H1 (cell line): ENCODE results near the gene NID1. TPM values are rescaled to one million over a fixed set of nuclear protein-coding genes. Genes with fewer than 3 reads are reported as not detected.

Experiments
- CTCF ChIA-PET: fragments of 300-600 bp; sonication (Branson Sonifier 250); formaldehyde crosslinking; loops from one replicate; lab custom pipeline; 2021; ENCODE audit not compliant: partially characterized antibody; lab: Charles Lee
- POLR2A ChIA-PET: fragments of 300-600 bp; sonication (Branson Sonifier 250); formaldehyde crosslinking; loops from one replicate; lab custom pipeline; 2021; ENCODE audit warnings: inconsistent platforms; ENCODE audit not compliant: partially characterized antibody; lab: Charles Lee
- DNase-seq, 2 experiments: peaks; one replicate each; pipeline versions ENCODE4 v3.0.0 to v3.0.0-alpha.2; 2010 to 2022; ENCODE audit warnings: low spot score in 2 of 2, low read depth in 1 of 2, mixed read lengths in 1 of 2
- FAIRE-seq: peaks from 2 replicates; lab custom pipeline; 2011; peaks lifted over from hg19 to GRCh38; lab: Jason Lieb, UNC
- H2AFZ ChIP-seq: 2 replicates; pipeline ENCODE4 v1.8.1; 2012; ENCODE audit warnings: low read length, inconsistent platforms
- H2AK5ac ChIP-seq: 2 replicates; pipeline ENCODE4 v1.6.1; 2013; ENCODE audit warnings: low read depth, low read length
- H2BK120ac ChIP-seq: replicated peaks from 2 replicates; pipeline ENCODE3; 2013; ENCODE audit warnings: low read depth, low read length, inconsistent platforms
- H2BK12ac ChIP-seq: 2 replicates; pipeline ENCODE4 v1.6.1; 2013; ENCODE audit warnings: low read depth, low read length
- H2BK15ac ChIP-seq: 2 replicates; pipeline ENCODE4 v1.6.1; 2013; ENCODE audit warnings: low read length
- H2BK20ac ChIP-seq: 2 replicates; pipeline ENCODE4 v1.6.1; 2013; ENCODE audit warnings: low read length
- H2BK5ac ChIP-seq: 2 replicates; pipeline ENCODE4 v1.6.1; 2013; ENCODE audit warnings: low read depth, low read length
- H3K14ac ChIP-seq: 2 replicates; pipeline ENCODE4 v1.6.1; 2013; ENCODE audit warnings: inconsistent platforms; ENCODE audit not compliant: insufficient read length
- H3K18ac ChIP-seq: 2 replicates; pipeline ENCODE4 v1.6.1; 2013; ENCODE audit warnings: low read length; ENCODE audit errors: extremely low read depth
- H3K23ac ChIP-seq: 2 replicates; pipeline ENCODE4 v1.6.1; 2013; ENCODE audit warnings: inconsistent platforms; ENCODE audit not compliant: insufficient read length
- H3K23me2 ChIP-seq: 2 replicates; pipeline ENCODE4 v1.6.1; 2013; ENCODE audit warnings: low read depth, low read length
- H3K27ac ChIP-seq: 2 replicates; pipeline ENCODE4 v1.6.1; 2011; ENCODE audit warnings: low read depth, low read length, inconsistent platforms
- H3K27me3 ChIP-seq, 4 experiments: replicated peaks in 1 of 4; 1 replicate in 1 of 4; 2 replicates in 3 of 4; pipeline versions ENCODE4 v1.6.1 to v1.8.1; 2011 to 2013; ENCODE audit warnings: low read length in 3 of 4, mild to moderate bottlenecking in 3 of 4, inconsistent platforms in 2 of 4, mixed read lengths in 2 of 4, moderate library complexity in 1 of 4; ENCODE audit not compliant: control insufficient read depth in 3 of 4, insufficient read depth in 3 of 4; ENCODE audit errors: extremely low read depth in 1 of 4
- H3K36me3 ChIP-seq, 4 experiments: 2 replicates each; pipeline versions ENCODE4 v1.6.1 to v1.8.1; 2011 to 2013; ENCODE audit warnings: mild to moderate bottlenecking in 4 of 4, low read length in 3 of 4, moderate library complexity in 2 of 4, control low read depth in 1 of 4, inconsistent platforms in 1 of 4; ENCODE audit not compliant: insufficient read depth in 4 of 4, control insufficient read depth in 2 of 4
- H3K4ac ChIP-seq: replicated peaks from 2 replicates; pipeline ENCODE3; 2013; ENCODE audit warnings: low read length, low read depth, mixed read lengths, inconsistent platforms; ENCODE audit not compliant: insufficient read length
- H3K4me1 ChIP-seq, 4 experiments: replicated peaks in 1 of 4; 1 replicate in 1 of 4; 2 replicates in 3 of 4; pipeline versions ENCODE4 v1.6.1 to v1.8.1; 2011 to 2013; ENCODE audit warnings: low read length in 3 of 4, inconsistent platforms in 2 of 4, mixed read lengths in 1 of 4; ENCODE audit not compliant: insufficient read depth in 4 of 4, control insufficient read depth in 3 of 4
- H3K4me2 ChIP-seq, 2 experiments: 2 replicates each; pipeline versions ENCODE4 v1.6.1 to v1.8.1; 2011 to 2013; ENCODE audit warnings: low read depth in 2 of 2, low read length in 2 of 2, control low read depth in 1 of 2, inconsistent platforms in 1 of 2, mild to moderate bottlenecking in 1 of 2; ENCODE audit not compliant: insufficient read depth in 1 of 2
- H3K4me3 ChIP-seq, 4 experiments: fragments of 200-600, 300-600 bp in 1 of 4; sonication (generic), shearing (Covaris generic), sonication (Bioruptor Twin) in 1 of 4; 2 replicates each; pipeline versions ENCODE4 v1.5.1 to v1.8.1; 2011 to 2016; ENCODE audit warnings: low read length in 4 of 4, low read depth in 3 of 4, control low read depth in 2 of 4, inconsistent platforms in 2 of 4, mild to moderate bottlenecking in 2 of 4, mixed read lengths in 1 of 4, moderate library complexity in 1 of 4; ENCODE audit not compliant: insufficient read depth in 2 of 4; ENCODE audit errors: extremely low read depth in 1 of 4
- H3K56ac ChIP-seq: replicated peaks from 2 replicates; pipeline ENCODE3; 2013; ENCODE audit warnings: low read depth, mild to moderate bottlenecking, mixed read lengths, low read length, inconsistent platforms; ENCODE audit not compliant: insufficient read length
- H3K79me1 ChIP-seq: 2 replicates; pipeline ENCODE4 v1.6.1; 2013; ENCODE audit warnings: low read depth, low read length, control low read depth
- H3K79me2 ChIP-seq, 2 experiments: 2 replicates each; pipeline versions ENCODE4 v1.6.1 to v1.8.1; 2012 to 2013; ENCODE audit warnings: low read length in 2 of 2, mild to moderate bottlenecking in 2 of 2, inconsistent platforms in 1 of 2; ENCODE audit not compliant: insufficient read depth in 2 of 2, control insufficient read depth in 1 of 2
- H3K9ac ChIP-seq, 4 experiments: replicated peaks in 1 of 4; 1 replicate in 1 of 4; 2 replicates in 3 of 4; pipeline versions ENCODE4 v1.6.1 to v1.8.1; 2011 to 2013; ENCODE audit warnings: low read depth in 3 of 4, low read length in 3 of 4, control low read depth in 2 of 4, mild to moderate bottlenecking in 2 of 4, moderate library complexity in 2 of 4, inconsistent platforms in 1 of 4; ENCODE audit errors: extremely low read depth in 1 of 4
- H3K9me3 ChIP-seq, 2 experiments: 2 replicates each; pipeline versions ENCODE4 v1.6.1 to v1.8.1; 2012 to 2013; ENCODE audit warnings: mild to moderate bottlenecking in 2 of 2, moderate library complexity in 2 of 2, control low read depth in 1 of 2, inconsistent platforms in 1 of 2, low read depth in 1 of 2, low read length in 1 of 2, mixed read lengths in 1 of 2; ENCODE audit not compliant: insufficient read depth in 2 of 2
- H4K20me1 ChIP-seq, 2 experiments: replicated peaks in 1 of 2; 2 replicates each; pipeline versions ENCODE3 to v1.8.1; 2011 to 2013; ENCODE audit warnings: inconsistent platforms in 2 of 2, low read length in 2 of 2, mild to moderate bottlenecking in 1 of 2; ENCODE audit not compliant: insufficient read depth in 2 of 2, control insufficient read depth in 1 of 2
- H4K5ac ChIP-seq: 2 replicates; pipeline ENCODE4 v1.6.1; 2013; ENCODE audit warnings: low read length, low read depth, mixed read lengths, inconsistent platforms; ENCODE audit not compliant: insufficient read length
- H4K8ac ChIP-seq: 2 replicates; pipeline ENCODE4 v1.8.0; 2013; ENCODE audit warnings: mild to moderate bottlenecking, moderate library complexity, low read length, inconsistent platforms; ENCODE audit not compliant: insufficient read depth; ENCODE audit errors: extremely low read depth
- H4K91ac ChIP-seq: replicated peaks from 2 replicates; pipeline ENCODE3; 2013; ENCODE audit warnings: low read length, mixed read lengths, inconsistent platforms; ENCODE audit not compliant: insufficient read length
- BCL11A ChIP-seq, 2 experiments: IDR thresholded peaks; one replicate each; pipeline ENCODE4 v1.6.1; 2011; ENCODE audit warnings: low read depth in 2 of 2, low read length in 2 of 2, mild to moderate bottlenecking in 2 of 2
- CBX8 ChIP-seq: fragments of 300-800, 300-1000 bp; sonication (generic); IDR thresholded peaks from 2 replicates; pipeline ENCODE4 v1.7.1; 2016; ENCODE audit warnings: low read depth, low read length, borderline replicate concordance
- E2F6 ChIP-seq: IDR thresholded peaks from 2 replicates; pipeline ENCODE4 v1.6.1; 2012; ENCODE audit warnings: inconsistent platforms
- HDAC2 ChIP-seq, 2 experiments: fragments of 300-600 bp in 1 of 2; sonication (generic) in 1 of 2; IDR thresholded peaks; 2 replicates each; pipeline ENCODE4 v1.6.1; 2011 to 2012; ENCODE audit warnings: low read depth in 2 of 2, low read length in 2 of 2, mild to moderate bottlenecking in 2 of 2, moderate library complexity in 2 of 2, borderline replicate concordance in 1 of 2, inconsistent platforms in 1 of 2
- NANOG ChIP-seq: IDR thresholded peaks from 2 replicates; pipeline ENCODE4 v1.6.1; 2011; ENCODE audit warnings: low read length, low read depth, mild to moderate bottlenecking, inconsistent platforms; ENCODE audit not compliant: insufficient read depth, poor library complexity, severe bottlenecking
- POLR2A ChIP-seq, 2 experiments: IDR thresholded peaks; 1 replicate in 1 of 2; 2 replicates in 1 of 2; pipeline ENCODE4 v1.6.1; 2011; ENCODE audit warnings: low read depth in 2 of 2, low read length in 2 of 2, mild to moderate bottlenecking in 2 of 2; ENCODE audit errors: control extremely low read depth in 1 of 2
- RNF2 ChIP-seq: fragments of 200-900, 300-1000 bp; sonication (generic); IDR thresholded peaks from 2 replicates; pipeline ENCODE4 v1.7.1; 2016; ENCODE audit warnings: borderline replicate concordance, low read depth, mild to moderate bottlenecking, antibody characterized with exemption, low read length; ENCODE audit not compliant: poor library complexity, severe bottlenecking; ENCODE audit errors: missing control alignments
- TAF7 ChIP-seq: optimal IDR thresholded peaks from 2 replicates; pipeline ENCODE3; 2011; ENCODE audit warnings: low read depth, mild to moderate bottlenecking, inconsistent platforms, low read length, moderate library complexity, borderline replicate concordance
- WGBS, 2 experiments: shearing (Covaris generic) in 1 of 2; methylation state at CpG; one replicate each; pipeline versions ENCODE4 v1.1.6 to v1.1.7; 2013 to 2015; ENCODE audit warnings: low lambda C conversion rate in 2 of 2, mixed read lengths in 2 of 2, inconsistent platforms in 1 of 2, low coverage in 1 of 2, missing lambda C conversion rate in 1 of 2; ENCODE audit not compliant: insufficient replicate concordance in 2 of 2, insufficient coverage in 1 of 2, insufficient read length in 1 of 2; ENCODE audit errors: extremely low coverage in 1 of 2, missing lambda C conversion rate in 1 of 2; 5-methylcytosine and 5-hydroxymethylcytosine counted together
- polyA plus RNA-seq, 7 experiments: library from polyadenylated mRNA; depleted of rRNA in 3 of 7; stranded (reverse) in 5 of 7; unstranded in 2 of 7; fragments of >200 nt in 5 of 7; fragments of 200-250 nt in 2 of 7; gene quantifications; 1 replicate in 5 of 7; 2 replicates in 1 of 7; 4 replicates in 1 of 7; pipeline versions ENCODE4 v1.2.1 to v1.2.3, GENCODE V29; 2011 to 2013; ENCODE audit warnings: missing spikeins in 2 of 7, mixed read lengths in 2 of 7
- total RNA-seq: library from RNA; stranded (reverse); fragmentation: NEBNext Ultra II Directional; extraction: Animal tissue kit (Norgen Biotek cat#: 25700); gene quantifications from 2 replicates; pipeline ENCODE4 v1.2.1, GENCODE V29; 2021
- TF ChIP-seq, protein P1 (sequence below): IDR thresholded peaks from 2 replicates; pipeline ENCODE4 v1.6.1; 2012; ENCODE audit warnings: low read length, inconsistent platforms

Gene NID1
- total and polyA plus RNA-seq, 2 of the 8 experiments (the other 6 are each of a cell fraction or from before 2014, with no cell fraction given) = 20.9 to 25.4 TPM

- Histone ChIP-seq H3K23ac (no peak overlapping the region), H2BK5ac (no peak overlapping the region), H2BK15ac (no peak overlapping the region), H3K9ac (no peak overlapping the region), H3K23me2 (peaks cover 7% of the 10 kb centered on the region; the same call in 1 of the 2 replicates), H2AFZ (no peak overlapping the region), H3K4ac (no peak overlapping the region), H3K14ac (no peak overlapping the region), H3K4me1 (no peaks in the 10 kb centered on the region), H2BK12ac (no peak overlapping the region), H3K36me3 (no peaks in the 10 kb centered on the region), H4K5ac (no peak overlapping the region), H2AK5ac (no peak overlapping the region), H2BK120ac (no peak overlapping the region), H3K4me3 (no peak overlapping the region), H3K27me3 (no peaks in the 10 kb centered on the region), H3K79me1 (no peaks in the 10 kb centered on the region), H3K79me2 (no peaks in the 10 kb centered on the region), H3K4me2 (no peak overlapping the region), H4K8ac (no peak overlapping the region), H3K9me3 (no peaks in the 10 kb centered on the region), H4K20me1 (peaks cover 0 to 5% of the 10 kb centered on the region in 2 experiments), H3K56ac (no peak overlapping the region), H4K91ac (no peak overlapping the region), H3K18ac (no peak overlapping the region), H2BK20ac (no peak overlapping the region), H3K27ac (no peak overlapping the region)
- POLR2A ChIA-PET = no interaction called here
- DNase-seq (no peak), FAIRE-seq (no peak)
- 84% methylated on average over 8 of the region's 8 CpGs; no CpG with 5 or more reads in 1 of the 2 experiments for WGBS, 2 experiments
- CTCF ChIA-PET = interaction anchor here (0.6 kb wide), 1 partner anchor 1302 kb away, joined by 3 read pairs; no protein-coding TSS in a partner anchor
- TF ChIP-seq RNF2 (no peak), HDAC2 (IDR thresholded peaks at IDR 0.05; ENCODE audit: borderline replicate concordance in 1 of 2, low read depth in 2 of 2, low read length in 2 of 2) (no peak), CBX8 (no peak), POLR2A (IDR thresholded peaks at IDR 0.05; ENCODE audit: control extremely low read depth in 1 of 2, low read depth in 2 of 2, low read length in 2 of 2) (no peak), E2F6 (no peak), NANOG (no peak), TAF7 (no peak), BCL11A (IDR thresholded peaks at IDR 0.05; ENCODE audit: low read depth in 2 of 2, low read length in 2 of 2) (no peak)
- TF ChIP-seq, protein P1, sequence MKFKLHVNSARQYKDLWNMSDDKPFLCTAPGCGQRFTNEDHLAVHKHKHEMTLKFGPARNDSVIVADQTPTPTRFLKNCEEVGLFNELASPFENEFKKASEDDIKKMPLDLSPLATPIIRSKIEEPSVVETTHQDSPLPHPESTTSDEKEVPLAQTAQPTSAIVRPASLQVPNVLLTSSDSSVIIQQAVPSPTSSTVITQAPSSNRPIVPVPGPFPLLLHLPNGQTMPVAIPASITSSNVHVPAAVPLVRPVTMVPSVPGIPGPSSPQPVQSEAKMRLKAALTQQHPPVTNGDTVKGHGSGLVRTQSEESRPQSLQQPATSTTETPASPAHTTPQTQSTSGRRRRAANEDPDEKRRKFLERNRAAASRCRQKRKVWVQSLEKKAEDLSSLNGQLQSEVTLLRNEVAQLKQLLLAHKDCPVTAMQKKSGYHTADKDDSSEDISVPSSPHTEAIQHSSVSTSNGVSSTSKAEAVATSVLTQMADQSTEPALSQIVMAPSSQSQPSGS = no peak
These were observed 18.9 kb upstream of the NID1 start for GRCh38 chr1:236083650-236084385.
